Kidney tubule cell (primary cell): Measurements from ENCODE around the gene ZDHHC8.

Experiments used
- DNase-seq: peaks from one replicate; pipeline ENCODE4 v3.0.0-alpha.2; 2018; ENCODE audit warnings: low spot score

ZDHHC8 gene

DNA sequence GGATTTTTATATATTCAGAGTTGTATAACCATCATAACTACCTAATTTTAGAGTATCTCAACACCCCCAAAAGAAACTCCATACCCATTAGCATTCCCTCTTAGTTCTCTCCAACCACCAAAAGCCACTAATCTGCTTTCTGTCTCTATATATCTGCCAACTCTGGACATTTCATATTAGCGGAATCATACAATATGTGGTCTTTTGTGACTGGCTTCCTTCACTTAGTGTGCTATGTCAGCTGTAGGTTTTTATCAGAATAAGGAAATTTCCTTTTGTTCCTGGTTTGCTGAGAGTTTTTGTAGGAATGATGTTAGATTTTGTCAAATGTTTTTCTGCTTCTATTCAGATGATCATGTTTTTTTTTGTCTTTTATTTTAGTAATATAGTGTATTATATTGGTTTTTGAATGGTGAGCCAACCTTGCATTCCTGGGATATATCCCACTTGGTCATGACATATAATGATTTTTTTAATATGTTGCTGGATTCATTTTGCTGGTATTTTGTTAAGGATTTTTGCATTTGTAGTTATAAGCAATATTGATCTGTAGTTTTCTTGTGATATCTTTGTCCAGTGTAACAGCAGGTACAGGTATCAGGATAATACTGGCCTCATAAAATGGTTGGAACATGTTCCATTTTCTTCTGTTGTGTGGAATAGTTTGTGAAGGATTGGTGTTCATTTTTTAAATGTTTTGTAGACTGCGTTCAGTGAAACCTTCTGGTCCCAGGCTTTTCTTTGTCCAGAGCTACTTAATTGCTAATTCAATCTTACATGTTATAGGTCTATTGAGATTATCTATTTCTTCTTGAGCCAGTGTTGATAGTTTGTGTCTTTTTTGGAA, 34.8 kb upstream of the ZDHHC8 start:
- DNase-seq, result no peak

- DNase-seq, result no peak
Measured at GRCh38 chr22:20099099-20099711, 32.4 kb upstream of the ZDHHC8 start.

DNA sequence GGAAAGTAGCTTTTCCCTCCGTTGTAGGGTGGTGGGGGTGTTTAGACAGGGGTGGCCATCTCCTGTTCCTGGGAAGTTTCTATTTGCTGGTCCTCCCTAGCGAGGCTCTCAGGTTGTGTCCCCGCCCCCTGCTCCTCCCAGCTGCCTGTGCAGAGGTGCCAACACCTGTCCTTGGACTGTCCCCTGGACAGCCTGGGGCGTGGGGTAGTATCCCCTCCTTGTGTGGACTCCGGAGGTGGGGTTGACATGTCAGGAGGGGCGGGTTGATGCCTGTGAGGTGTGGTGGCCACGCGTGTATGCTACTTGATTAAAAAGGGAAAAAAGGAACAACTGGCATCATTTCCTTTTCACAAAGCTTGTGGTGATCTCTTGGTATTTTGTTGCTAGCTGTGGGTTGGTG, 30.0 kb upstream of the ZDHHC8 start:
- no peak for DNase-seq

DNA sequence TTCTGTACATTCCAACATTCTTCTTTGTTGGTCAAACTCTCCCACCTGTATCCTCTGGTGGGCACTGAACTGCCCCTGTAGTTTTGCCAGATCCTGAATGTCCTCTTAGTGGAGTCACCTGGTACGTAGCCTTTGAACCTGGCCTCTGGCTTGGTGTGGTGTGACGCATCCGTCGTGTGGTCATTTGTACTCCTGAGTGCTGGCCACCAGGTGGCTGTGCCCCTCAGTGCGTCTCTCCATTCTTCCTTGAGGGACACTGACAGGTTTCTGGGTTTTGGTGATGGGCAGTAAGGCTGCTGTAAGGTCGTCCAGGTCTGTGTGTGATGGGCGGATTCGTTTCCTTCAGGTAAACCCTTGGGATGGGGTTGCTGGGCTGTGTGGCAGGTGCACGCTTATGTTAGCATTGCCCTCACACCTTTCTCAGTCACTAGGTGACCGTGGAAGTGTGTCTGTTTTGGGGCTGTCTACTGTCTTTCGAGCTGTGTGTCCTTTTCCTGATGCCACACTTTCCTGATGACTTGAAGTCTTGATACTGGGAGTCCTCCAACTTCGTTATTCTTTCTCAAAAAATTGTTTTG, 29.3 kb upstream of the ZDHHC8 start:
- no peak for DNase-seq

GRCh38 chr22:20105456-20106204, 26.0 kb upstream of the ZDHHC8 start:
- no peak for DNase-seq

DNA sequence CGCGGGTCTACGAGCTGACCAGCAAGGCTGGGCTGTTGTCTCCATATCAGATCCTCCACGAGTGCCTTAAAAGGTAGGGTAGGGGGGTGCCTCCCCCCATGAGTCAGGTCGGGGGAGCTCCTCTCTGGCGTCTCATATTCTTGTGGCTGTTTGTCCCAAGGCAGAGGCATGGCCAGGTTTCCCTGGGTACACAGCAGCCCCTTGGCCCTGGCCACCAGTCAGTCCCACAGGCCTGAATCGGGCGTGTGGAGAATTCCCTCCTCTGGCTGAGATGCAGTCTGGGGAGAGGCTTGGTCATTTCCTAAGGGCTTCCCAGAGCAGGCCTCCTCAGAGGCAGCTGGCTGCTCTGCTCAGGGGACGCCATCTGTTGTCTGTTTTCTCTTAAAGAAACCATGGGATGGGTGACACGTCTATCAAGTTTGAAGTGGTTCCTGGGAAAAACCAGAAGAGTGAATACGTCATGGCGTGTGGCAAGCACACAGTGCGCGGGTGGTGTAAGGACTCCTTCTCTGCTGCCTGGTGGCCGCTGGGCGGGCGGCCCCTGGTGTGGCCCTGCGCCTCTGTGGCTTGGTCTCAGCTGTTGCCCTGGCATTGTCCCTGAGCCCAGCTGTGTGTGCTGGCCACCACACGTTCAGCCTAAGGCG, 25.3 kb upstream of the ZDHHC8 start:
- no peak for DNase-seq

- DNase-seq, result no peak
Measured at GRCh38 chr22:20106849-20107237, 24.8 kb upstream of the ZDHHC8 start.

GRCh38 chr22:20107471-20107901, 24.1 kb upstream of the ZDHHC8 start:
- DNase-seq, result no peak

GRCh38 chr22:20107951-20108756, 23.4 kb upstream of the ZDHHC8 start:
- no peak for DNase-seq

GRCh38 chr22:20108757-20109230, 22.8 kb upstream of the ZDHHC8 start:
- DNase-seq, result no peak

DNA sequence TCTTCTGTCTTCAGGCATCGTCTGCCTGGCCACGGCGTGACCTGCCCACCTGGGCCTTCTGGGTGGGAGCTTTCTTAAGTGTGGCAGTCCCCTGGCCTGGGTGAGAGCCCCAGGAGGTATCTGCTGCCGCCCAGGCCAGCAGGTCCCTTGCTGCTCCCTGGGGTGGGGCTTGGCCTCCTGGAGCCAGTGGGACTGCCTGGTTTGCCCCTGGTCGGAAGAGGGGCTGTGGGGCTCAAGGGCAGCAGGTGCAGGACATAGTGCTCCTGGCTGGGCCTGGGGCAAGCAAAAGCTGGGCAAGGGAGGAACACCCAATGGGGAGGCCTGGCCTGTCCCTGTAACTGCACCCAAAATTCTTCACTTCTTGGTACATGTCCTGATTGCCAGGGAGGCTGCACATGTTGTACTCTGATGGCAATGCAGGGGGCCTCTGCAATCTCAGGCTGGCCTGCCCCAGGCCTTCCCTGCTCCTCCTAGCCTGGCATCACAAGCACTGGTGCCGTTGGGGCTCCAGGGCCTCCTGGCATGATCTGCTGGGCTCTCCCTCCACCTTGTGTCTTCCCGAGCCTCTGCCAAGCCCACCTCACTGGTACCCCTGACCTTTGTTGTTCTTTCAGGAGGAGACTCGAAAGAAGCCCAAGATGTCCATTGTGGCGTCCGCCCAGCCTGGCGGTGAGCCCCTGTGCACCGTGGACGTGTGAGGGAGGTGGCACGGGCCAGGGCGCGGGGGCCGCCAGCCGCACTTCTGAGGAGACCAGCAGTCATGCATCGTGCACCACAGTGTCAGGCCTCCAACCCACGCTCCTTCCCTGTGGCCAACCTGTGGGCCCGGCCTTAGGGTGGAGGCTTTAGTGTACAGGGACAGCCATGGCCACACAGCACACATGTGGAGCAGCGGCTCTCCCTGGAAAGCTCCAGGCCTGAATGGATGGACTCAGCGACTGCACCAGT, 21.9 kb upstream of the ZDHHC8 start:
- no peak for DNase-seq

DNA sequence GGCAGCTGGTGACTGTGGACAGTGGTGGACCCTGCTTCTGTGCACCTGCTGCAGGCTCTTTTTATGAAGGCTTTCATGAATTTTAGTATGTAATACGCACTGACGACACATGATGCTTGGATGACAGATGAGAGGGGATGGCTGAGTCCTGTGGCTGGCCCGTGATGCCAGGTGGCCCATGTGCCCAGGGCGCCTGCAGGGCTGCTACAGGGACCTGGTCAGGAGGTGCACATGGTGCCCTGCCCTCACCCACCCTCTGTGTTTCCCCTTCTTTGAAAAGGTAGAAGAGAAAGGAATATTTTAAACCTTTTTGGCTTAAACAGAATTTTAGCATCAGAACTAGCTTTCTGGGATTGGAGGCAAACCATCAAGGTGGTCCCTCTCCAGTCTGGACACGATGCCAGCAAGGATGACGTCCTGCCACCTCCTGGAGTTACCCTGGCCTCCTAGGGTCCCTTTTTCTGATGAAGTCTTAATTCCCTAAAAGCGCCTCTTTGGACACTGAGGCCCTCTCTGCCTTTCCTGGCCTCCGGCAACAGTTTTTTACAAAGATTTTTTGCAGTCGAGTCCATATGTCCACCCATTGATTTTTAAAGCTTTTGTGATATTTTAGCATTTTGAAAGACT, 21.1 kb upstream of the ZDHHC8 start:
- DNase-seq, result no peak

DNA sequence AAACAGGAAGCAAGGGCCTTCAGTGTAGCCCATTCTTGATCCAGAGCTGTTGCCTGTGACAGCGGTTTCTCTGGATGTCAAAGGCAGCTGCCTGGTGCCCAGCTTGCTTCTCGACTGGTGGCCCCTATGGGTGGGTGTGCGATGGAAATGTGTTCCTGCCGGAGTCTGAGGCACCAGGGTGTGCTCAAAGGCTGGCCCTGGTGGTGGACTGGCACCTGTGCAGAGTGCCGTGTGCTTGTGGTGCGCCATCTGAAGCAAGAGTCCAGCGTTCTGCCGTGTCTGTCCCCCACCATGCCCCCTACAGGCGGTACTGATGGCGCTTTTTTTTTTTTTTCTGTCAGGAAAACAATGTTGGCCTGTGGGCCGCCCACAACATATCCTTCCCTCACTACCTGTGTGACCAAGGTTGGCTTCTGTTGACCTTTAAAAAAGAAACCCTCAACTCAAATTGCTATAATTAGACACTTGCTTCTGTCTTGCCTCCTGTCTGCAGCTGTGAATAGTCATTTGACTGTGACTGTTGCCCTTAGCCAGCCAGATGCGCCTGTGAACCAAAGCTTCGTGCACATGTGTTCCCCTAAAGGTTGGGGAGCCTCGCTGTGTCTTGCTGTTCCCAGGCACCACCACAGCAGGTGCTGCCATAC, 20.4 kb upstream of the ZDHHC8 start:
- DNase-seq, result peak; percentile 31

DNA sequence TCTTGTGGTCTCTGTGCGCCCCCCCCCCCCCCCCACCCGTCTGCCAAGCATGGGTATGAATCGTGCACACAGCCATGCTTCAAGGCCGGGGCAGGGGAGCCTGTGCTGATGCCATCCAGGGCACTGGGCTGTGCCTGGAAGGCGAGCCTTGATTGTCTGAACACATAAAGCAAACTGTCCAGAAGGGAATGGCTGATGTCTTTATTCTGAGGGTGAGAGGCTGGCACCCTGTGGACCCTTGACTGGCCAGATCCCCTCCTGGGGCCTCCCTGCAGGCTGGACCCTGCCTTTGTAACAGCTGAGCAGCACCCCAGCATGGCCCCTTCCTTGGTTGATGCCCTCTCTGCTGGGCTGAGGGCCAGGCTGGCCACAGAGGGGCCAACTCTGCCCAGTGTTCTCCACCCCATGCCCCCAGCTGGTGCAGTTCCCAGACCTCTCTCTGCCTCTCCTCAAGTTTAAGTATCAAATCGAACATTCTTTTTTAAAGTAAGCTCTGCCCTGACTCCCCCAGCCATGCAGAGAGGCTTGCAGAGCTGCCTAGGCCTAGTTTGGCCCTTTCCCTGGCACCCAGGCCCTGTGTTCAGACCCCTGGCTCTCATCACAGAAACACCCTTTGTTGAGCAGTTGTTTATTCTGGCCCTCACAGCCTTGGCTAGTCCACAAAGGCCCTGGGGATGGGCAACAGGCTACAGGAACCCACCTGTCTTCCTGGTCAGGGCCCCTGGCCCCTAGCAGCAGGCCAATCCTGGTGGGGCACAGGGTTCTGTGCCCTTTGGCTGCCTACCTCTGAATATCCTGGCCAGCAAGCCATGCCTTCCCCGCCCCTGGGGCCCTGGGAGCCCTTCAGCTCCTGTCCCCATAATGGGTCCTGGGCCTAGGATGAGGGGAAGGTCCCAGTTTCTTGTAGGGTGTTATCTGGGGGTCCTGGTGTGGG, 19.6 kb upstream of the ZDHHC8 start:
- no peak for DNase-seq

DNA sequence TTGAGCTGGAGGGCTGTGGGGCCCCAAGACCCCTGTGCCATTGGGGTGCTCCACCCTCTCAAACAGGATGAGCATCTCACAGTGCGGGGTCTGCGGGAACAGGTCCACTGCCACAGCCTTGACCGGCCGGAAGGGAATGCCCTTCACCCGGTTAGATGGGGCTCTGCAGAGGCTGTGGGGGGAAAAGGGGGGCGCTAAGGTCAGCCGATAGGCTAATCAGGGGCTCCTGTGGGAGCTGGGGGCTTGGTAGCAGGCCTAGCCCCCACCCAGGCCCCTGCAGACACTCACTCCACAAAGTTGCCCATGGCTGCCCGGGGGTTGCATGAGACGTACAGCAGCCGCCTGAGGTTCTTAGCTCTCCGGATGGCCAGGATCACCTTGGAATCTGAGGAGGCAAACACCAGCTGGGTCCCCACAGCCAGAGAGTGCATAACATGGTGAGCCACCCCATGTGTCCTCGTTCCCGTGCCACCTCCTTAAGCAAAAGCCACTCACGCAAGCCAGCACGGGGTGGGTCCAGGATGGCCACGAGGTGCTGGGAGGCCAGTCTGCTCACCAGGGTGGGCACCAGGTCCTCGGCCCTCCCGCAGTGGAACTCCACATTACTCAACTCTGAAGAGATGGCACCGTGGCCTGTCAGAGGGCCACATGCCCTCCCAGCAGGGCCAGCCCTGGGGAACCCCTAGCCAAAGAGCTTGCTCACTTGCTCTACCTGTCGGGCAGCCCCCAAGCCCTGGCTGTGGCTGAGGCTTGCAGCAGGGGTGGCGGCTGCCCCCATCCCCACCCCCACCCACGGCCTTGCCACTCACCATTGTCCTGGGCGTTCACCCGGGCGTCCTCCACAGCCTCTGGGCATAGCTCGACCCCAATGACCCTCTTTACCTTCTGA, 18.7 kb upstream of the ZDHHC8 start:
- no peak for DNase-seq

DNA sequence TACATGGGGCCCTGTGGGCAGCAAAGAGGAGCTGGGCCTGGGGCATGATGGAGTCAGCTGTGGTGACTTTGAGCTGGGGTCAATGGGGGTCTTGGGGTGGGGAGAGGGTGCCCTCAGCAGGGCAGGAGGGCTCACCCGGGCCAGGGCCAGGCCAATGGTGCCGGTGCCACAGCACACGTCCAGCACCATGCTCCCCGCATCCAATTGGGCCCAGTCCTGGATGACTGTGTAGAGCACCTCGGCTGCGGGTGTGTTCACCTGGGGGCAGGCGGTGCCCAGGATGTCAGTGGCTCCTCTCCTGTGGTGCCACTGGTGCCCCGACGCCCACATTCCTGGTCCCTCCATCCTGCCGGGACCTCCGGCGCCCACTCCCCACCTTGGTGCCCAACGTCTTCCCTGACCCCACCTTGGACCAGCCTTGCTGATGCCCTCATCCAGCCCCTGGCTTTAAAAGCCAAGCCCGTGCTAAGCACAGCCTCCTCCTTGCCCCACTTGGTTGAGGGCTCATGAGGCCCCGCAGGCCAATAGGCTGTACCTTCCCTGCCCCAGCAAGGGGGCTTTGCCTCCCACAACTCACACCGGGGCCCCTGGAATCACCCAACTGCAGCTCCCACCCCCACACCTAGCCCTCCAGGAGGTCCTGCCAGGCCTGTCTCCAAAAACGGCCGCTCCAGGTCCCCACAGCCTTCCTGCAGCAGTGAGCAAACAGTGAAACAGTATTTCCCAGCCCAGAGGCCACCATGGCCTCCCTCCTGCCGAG, 17.9 kb upstream of the ZDHHC8 start:
- DNase-seq, result no peak
